K562 (cell line): ENCODE measurements around the gene NBEA.

Experiments used
- CBX5 ChIP-seq: IDR thresholded peaks from 2 replicates; pipeline ENCODE4 v1.6.1; 2014; ENCODE audit warnings: low read depth, borderline replicate concordance
- EGR1 ChIP-seq: fragments of 450-650 bp; conservative IDR thresholded peaks from 2 replicates; pipeline ENCODE4 v1.6.1; 2017; ENCODE audit warnings: mild to moderate bottlenecking
- HNRNPUL1 ChIP-seq: fragments of 200-400 bp; formaldehyde crosslinking; IDR thresholded peaks from 2 replicates; pipeline ENCODE4 v1.6.1; 2017; ENCODE audit warnings: low read length

GRCh38 chr13:35457258-35457657, 515.2 kb downstream of the NBEA start:
- TF ChIP-seq HNRNPUL1 (no peak), EGR1 (no peak), CBX5 (no peak)
